ENCODE measurements around the gene USP24.
"Not testable (repeated sequence)": the region's sequence is repeated elsewhere in the genome, so short reads cannot be mapped to it uniquely, and the experiment has no call there.

USP24 gene

GRCh38 chr1:55195521-55196233 lies 19.5 kb downstream of the USP24 start:
- no peak for DNase-seq

GRCh38 chr1:55194851-55195250 lies 20.3 kb downstream of the USP24 start:
- DNase-seq: no peak

DNA sequence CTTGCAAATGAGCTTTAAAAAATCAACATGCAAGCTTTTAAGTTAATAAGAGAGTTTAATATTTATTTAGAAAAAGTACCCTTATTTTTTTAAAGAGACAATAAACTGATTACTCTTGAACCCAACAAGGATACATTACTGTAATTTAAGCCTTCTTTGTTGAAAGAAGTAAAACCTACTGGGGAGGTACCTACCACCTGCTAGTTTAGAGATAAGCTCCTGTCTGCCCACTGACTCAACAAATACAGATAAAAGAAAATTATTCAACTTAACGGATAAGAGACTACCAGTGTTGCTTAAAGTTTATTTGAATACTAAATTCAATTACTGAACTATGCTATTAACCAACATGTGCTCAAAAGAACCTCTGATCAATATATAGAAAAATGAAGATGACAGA lies 23.1 kb downstream of the USP24 start:
- no peak for DNase-seq

GRCh38 chr1:55191219-55191952 lies 23.8 kb downstream of the USP24 start:
- not testable (repeated sequence) for DNase-seq

GRCh38 chr1:55190109-55190508 lies 25.1 kb downstream of the USP24 start:
- no peak for DNase-seq

DNA sequence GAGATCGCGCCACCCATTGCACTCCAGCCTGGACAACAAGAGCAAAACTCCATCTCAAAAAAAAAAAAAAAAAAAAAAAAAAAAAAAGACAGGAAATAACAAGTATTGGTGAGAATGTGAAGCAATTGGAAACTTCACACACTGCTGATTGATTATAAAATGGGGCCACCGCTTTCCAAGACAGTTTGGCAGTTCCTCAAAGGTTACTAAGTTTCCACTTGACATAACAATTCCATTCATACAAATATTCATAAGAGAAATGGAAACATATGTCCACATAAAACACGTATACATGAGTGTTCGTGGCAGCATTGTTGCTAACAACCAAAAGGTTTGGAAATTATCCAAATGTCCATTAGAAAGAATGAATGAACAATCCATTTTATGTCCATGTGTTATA lies 26.3 kb downstream of the USP24 start:
- no peak for DNase-seq

GRCh38 chr1:55185832-55186231 lies 29.3 kb downstream of the USP24 start:
- no peak for DNase-seq

DNA sequence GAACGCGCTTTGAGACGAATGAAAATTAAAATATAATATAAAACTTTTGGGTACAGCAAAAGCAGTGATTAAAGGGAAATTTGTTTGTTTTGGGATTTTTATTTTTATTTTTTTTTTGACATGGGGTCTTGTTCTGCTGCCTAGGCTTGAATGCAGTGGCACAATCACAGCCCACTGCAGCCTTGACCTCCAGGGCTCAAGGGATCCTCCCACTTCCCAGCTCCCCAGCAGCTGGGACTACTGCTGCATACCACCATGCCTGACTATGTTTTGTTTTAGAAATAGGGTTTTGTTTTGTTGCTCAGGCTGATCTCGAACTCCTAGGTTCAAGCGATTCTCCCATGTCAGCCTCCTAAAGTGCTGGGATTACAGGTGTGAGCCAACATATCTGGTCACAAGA lies 30.3 kb downstream of the USP24 start:
- no peak for DNase-seq

- DNase-seq: no peak
Measured at GRCh38 chr1:55181666-55182065, 33.5 kb downstream of the USP24 start.

GRCh38 chr1:55180075-55180670 lies 35.0 kb downstream of the USP24 start:
- DNase-seq: no peak

GRCh38 chr1:55179177-55179835 lies 35.9 kb downstream of the USP24 start:
- no peak for DNase-seq

GRCh38 chr1:55172687-55173086 lies 42.5 kb downstream of the USP24 start:
- DNase-seq: no peak

- DNase-seq: no peak
Measured at GRCh38 chr1:55172272-55172671, 42.9 kb downstream of the USP24 start.

DNA sequence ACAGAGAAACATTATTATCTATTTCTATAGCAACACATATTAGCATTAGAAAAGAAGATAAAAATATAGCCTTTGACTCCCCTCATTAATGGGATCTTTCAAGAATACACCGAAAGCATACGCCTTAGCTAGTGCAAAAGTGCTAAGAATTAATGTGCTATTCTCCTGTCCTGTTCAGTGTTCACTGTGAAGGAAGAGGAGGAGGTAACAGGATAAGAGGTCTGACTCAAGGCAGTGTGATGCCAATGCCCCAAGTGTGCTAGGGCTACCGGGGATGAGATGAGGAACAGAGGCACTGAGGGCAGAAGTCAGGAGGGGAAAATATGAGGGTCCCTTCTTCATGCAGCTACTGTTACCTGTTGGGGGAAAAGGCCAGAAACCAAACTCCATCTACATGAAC lies 43.5 kb downstream of the USP24 start:
- no peak for DNase-seq

- DNase-seq: no peak
Measured at GRCh38 chr1:55170426-55170825, 44.7 kb downstream of the USP24 start.

DNA sequence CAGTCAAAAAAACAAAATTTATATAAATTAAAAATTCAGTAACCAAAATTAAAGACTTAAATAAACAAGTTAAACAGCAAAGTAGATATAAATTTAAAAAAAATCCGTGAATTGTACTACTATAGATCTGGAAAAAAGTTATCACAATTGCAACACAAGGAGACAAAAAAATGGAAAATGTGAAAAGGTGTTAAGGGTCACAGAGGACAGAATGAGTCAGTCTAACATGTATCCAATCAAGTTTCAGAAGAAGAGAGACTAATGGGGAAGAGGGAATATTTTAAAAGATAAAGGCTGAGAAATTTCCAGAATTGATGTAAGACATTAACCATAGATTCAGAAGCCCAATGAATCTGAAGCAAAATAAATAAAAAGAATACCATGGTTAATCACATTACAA lies 46.0 kb downstream of the USP24 start:
- DNase-seq: no peak

- no peak for DNase-seq
Measured at GRCh38 chr1:55168353-55168752, 46.8 kb downstream of the USP24 start.

GRCh38 chr1:55167224-55167871 lies 47.8 kb downstream of the USP24 start:
- DNase-seq: no peak

GRCh38 chr1:55164906-55165305 lies 50.3 kb downstream of the USP24 start:
- no peak for DNase-seq

DNA sequence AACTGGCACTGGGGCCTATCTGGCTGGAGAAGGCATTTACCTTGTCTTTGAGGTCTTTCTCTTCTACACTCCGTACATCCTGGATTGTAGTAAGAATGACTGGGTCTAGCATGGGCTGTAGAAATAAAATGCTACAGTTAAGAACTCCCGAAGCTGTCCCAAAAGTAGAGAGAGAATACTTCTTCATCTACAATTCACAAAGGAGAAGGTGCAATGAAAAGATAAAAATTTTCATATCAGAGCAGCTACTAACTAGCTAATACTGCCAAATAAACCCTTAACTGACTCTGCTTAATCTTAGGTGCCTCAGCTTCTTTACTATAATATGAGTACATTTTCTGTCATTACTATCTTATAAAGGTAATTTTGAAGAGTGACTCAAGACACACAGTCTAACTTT lies 55.6 kb downstream of the USP24 start:
- DNase-seq: no peak

GRCh38 chr1:55156608-55157007 lies 58.6 kb downstream of the USP24 start:
- no peak for DNase-seq

DNA sequence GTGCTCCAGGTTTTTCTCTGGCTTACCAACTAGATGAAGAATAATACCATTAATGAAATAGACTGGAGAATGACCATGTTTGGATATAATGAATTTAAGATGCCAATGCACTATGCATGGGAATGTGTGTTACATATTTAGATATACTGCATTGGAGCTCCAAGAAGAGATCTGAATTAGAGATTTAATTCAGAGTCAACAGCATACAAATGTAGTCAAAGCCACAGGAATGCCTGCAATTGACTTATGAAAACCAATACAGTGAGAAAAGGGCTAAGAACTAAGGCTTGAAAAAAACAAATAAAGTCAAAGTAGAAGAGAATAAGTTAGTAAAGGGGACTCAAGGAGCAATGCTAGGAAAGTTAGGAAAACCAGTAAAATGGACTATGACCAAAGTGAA lies 59.1 kb downstream of the USP24 start:
- no peak for DNase-seq

GRCh38 chr1:55155522-55155921 lies 59.6 kb downstream of the USP24 start:
- no peak for DNase-seq

Data from CD4-positive, alpha-beta T cell treated with Interleukin-15 for 1 hour (primary cell).